Adrenal gland (tissue), 12 donors: ENCODE measurements around the gene MAP3K20. TPM values are rescaled to one million over a fixed set of nuclear protein-coding genes. Genes with fewer than 3 reads are reported as not detected.

Experiments
- DNase-seq, 7 donors: peaks; one replicate each; pipeline ENCODE4 v3.0.0-alpha.2; 2019 to 2020
- H3K27ac ChIP-seq, 5 donors: fragments of 200-600 bp; sonication (generic) in 4 of 5; 1 replicate in 3 of 5; 2 replicates in 2 of 5; pipeline versions ENCODE4 v1.5.1 to v1.8.0; 2016 to 2020; ENCODE audit warnings: mild to moderate bottlenecking in 1 of 5
- H3K27me3 ChIP-seq: fragments of 200-600 bp; 2 replicates; pipeline ENCODE4 v1.8.0; 2021
- H3K36me3 ChIP-seq, 2 donors: fragments of 200-600 bp; replicated peaks in 1 of 2; 1 replicate in 1 of 2; 2 replicates in 1 of 2; pipeline versions ENCODE4 v1.5.1 to v1.8.0; 2018 to 2022
- H3K4me1 ChIP-seq, 2 donors: fragments of 200-600 bp; replicated peaks in 1 of 2; 1 replicate in 1 of 2; 2 replicates in 1 of 2; pipeline versions ENCODE4 v1.5.1 to v1.8.0; 2018 to 2021
- H3K4me3 ChIP-seq, 4 donors: fragments of 200-600 bp; sonication (generic) in 3 of 4; one replicate each; pipeline ENCODE4 v1.5.1; 2016 to 2018
- H3K9me3 ChIP-seq, 3 donors: fragments of 200-600 bp; sonication (generic) in 1 of 3; replicated peaks in 1 of 3; 1 replicate in 2 of 3; 2 replicates in 1 of 3; pipeline versions ENCODE4 v1.5.1 to v1.8.0; 2016 to 2021
- CTCF ChIP-seq, 6 experiments: fragments of 450-650 bp in 4 of 6; fragments of 200-600 bp in 2 of 6; sonication (generic) in 1 of 6; IDR thresholded peaks; 1 replicate in 5 of 6; 2 replicates in 1 of 6; pipeline versions ENCODE4 v1.5.1 to v1.8.0; 2016 to 2021; ENCODE audit warnings: antibody characterized with exemption in 6 of 6, mild to moderate bottlenecking in 2 of 6, moderate library complexity in 1 of 6
- POLR2A ChIP-seq, 2 donors: fragments of 450-650 bp; IDR thresholded peaks; one replicate each; pipeline ENCODE4 v1.6.1; 2017; ENCODE audit warnings: antibody characterized with exemption in 2 of 2, mild to moderate bottlenecking in 2 of 2, moderate library complexity in 1 of 2
- WGBS, 4 donors: extraction: QIAGEN DNeasy Blood & Tissue Kit in 2 of 4; methylation state at CpG; one replicate each; pipeline versions ENCODE4 v1.1.5 to v1.1.7; 2013 to 2017; 5-methylcytosine and 5-hydroxymethylcytosine counted together
- intact Hi-C, 2 donors: fragments of 100-400 bp; cut with DNase I; formaldehyde crosslinking; loops; one replicate each; pipeline versions ENCODE4 v1.14.1 to v1.15.0; 2022 to 2023
- polyA plus RNA-seq, 3 donors: library from polyadenylated mRNA; stranded (reverse); fragments of 200-250 nt in 2 of 3; fragments of 350-450 nt in 1 of 3; fragmentation: Illumina TruSeq in 1 of 3; extraction: RNeasy Lipid Tissue Mini Kit (QIAGEN cat#74804) in 1 of 3; gene quantifications; one replicate each; pipeline ENCODE4 v1.2.3, GENCODE V29; 2013 to 2014
- total RNA-seq, 9 donors: library from RNA; depleted of rRNA in 4 of 9; stranded (reverse); fragments of >200 nt in 4 of 9; fragments of 120-200 nt in 1 of 9; fragmentation: NEBNext Ultra II Directional in 1 of 9; extraction: Animal tissue kit (Norgen Biotek cat#: 25700) in 1 of 9; gene quantifications; one replicate each; pipeline versions ENCODE4 v1.1.0 to v1.2.4, GENCODE V29; 2013 to 2023
- donor health status: healthy with polysubstance abuse.
- donor health status: Bipolar disorder and iron deficiency.
- donor health status: DM: yes; HTN: yes; CAD: no.
- donor health status: DM: no; HTN: no; CAD: no.
- donor health status: DM: no; HTN: no; CAD: no.
- donor health status: DM: yes; HTN: yes; CAD: no.

The MAP3K20 gene
- total and polyA plus RNA-seq, 12 donors, result 8.1 to 54.2 (median 25.4) TPM

- no peaks in the 10 kb centered on the region for H3K27me3 ChIP-seq
- peak in 5 of 7 donors; percentile 32 to 62 (median 45) for DNase-seq
- TF ChIP-seq CTCF (IDR thresholded peaks at IDR 0.05), result no peak
- no peak for TF ChIP-seq POLR2A (IDR thresholded peaks at IDR 0.05)
- WGBS, 4 donors, result 75 to 88% (median 82%) methylated on average over 7 to 8 of the region's 8 CpGs
- no peak overlapping the region for H3K4me3 ChIP-seq
- no peaks in the 10 kb centered on the region for H3K36me3 ChIP-seq
- no peaks in the 10 kb centered on the region for H3K9me3 ChIP-seq
- intact Hi-C loops, result no loop called here
- peaks cover 0 to 2% of the 10 kb centered on the region in 2 donors for H3K4me1 ChIP-seq
- peak overlapping the region in 2 of 5 donors; percentile 13 to 45 for H3K27ac ChIP-seq
Measured at GRCh38 chr2:173043476-173043875, 32.2 kb upstream of the MAP3K20 start.

- DNase-seq, result no peak
- H3K36me3 ChIP-seq, result no peaks in the 10 kb centered on the region
- no peak overlapping the region for H3K4me3 ChIP-seq
- peaks cover 1 to 8% of the 10 kb centered on the region in 2 donors for H3K4me1 ChIP-seq
- H3K9me3 ChIP-seq, result no peaks in the 10 kb centered on the region
- 97 to 98% (median 98%) methylated on average over 13 of the region's 13 CpGs for WGBS, 4 donors
- no peaks in the 10 kb centered on the region for H3K27me3 ChIP-seq
- intact Hi-C loops, result no loop called here
- peak overlapping the region in 1 of 5 donors; percentile 45 for H3K27ac ChIP-seq
- TF ChIP-seq POLR2A (IDR thresholded peaks at IDR 0.05), result no peak
- TF ChIP-seq CTCF (IDR thresholded peaks at IDR 0.05), result no peak
Measured at GRCh38 chr2:173043897-173044519, 31.6 kb upstream of the MAP3K20 start.

GRCh38 chr2:173044686-173045085, 31.0 kb upstream of the MAP3K20 start:
- Histone ChIP-seq H3K4me1 (peaks cover 8 to 15% of the 10 kb centered on the region in 2 donors), H3K4me3 (no peak overlapping the region), H3K27ac (no peak overlapping the region), H3K27me3 (no peaks in the 10 kb centered on the region), H3K9me3 (no peaks in the 10 kb centered on the region), H3K36me3 (no peaks in the 10 kb centered on the region)
- TF ChIP-seq POLR2A (IDR thresholded peaks at IDR 0.05), result no peak
- TF ChIP-seq CTCF (IDR thresholded peaks at IDR 0.05), result no peak
- DNase-seq, result no peak
- intact Hi-C loops, result no loop called here
- WGBS, 4 donors, result 85 to 95% (median 93%) methylated on average over 7 to 10 of the region's 10 CpGs

GRCh38 chr2:173045181-173045580, 30.5 kb upstream of the MAP3K20 start:
- H3K27ac ChIP-seq, result no peak overlapping the region
- H3K36me3 ChIP-seq, result no peaks in the 10 kb centered on the region
- intact Hi-C loops, result no loop called here
- H3K27me3 ChIP-seq, result no peaks in the 10 kb centered on the region
- H3K4me1 ChIP-seq, result peaks cover 10 to 16% of the 10 kb centered on the region in 2 donors
- H3K9me3 ChIP-seq, result no peaks in the 10 kb centered on the region
- DNase-seq, result no peak
- 92 to 99% (median 98%) methylated on average over 2 of the region's 2 CpGs for WGBS, 4 donors
- H3K4me3 ChIP-seq, result no peak overlapping the region
- TF ChIP-seq POLR2A (IDR thresholded peaks at IDR 0.05) (no peak), CTCF (IDR thresholded peaks at IDR 0.05) (no peak)
